Measurements from ENCODE around the gene EGFL7.

- no peak for TF ChIP-seq FOXA1 (IDR thresholded peaks at IDR 0.05)
- no peak for TF ChIP-seq TARDBP (IDR thresholded peaks at IDR 0.05)
- TF ChIP-seq L3MBTL2 (conservative IDR thresholded peaks at IDR 0.05) = no peak
Measured at GRCh38 chr9:136676920-136677686, 14.4 kb downstream of the EGFL7 start.

Measured in HEK293T (cell line).